Activated B cell treated with CpG ODN at 0.5 μM for 24 hours (primary cell): ENCODE measurements around the gene TMEM165. TPM values are rescaled to one million over a fixed set of nuclear protein-coding genes. Genes with fewer than 3 reads are reported as not detected.

Experiments used
- ATAC-seq: fragments of 200-7000 bp; cut with Tn5 transposase; one replicate; pipeline ENCODE4 v1.10.0; 2021; ENCODE audit warnings: low read depth, mild to moderate bottlenecking, moderate library complexity
- CTCF ChIA-PET: fragments of 350-600 bp; sonication (Branson Sonifier 250); formaldehyde crosslinking; loops from one replicate; lab custom pipeline; 2021; ENCODE audit warnings: antibody characterized with exemption; lab: Charles Lee
- POLR2A ChIA-PET: fragments of 350-600 bp; sonication (Branson Sonifier 250); formaldehyde crosslinking; loops from one replicate; lab custom pipeline; 2021; ENCODE audit warnings: antibody characterized with exemption; lab: Charles Lee
- DNase-seq: peaks from one replicate; pipeline ENCODE4 v3.0.0; 2022
- H3K27ac Mint-ChIP-seq: one replicate; pipeline ENCODE4 v1.8.0; 2020; ENCODE audit warnings: mixed read lengths
- H3K27me3 Mint-ChIP-seq: one replicate; pipeline ENCODE4 v1.8.0; 2021; ENCODE audit warnings: mixed read lengths
- H3K36me3 Mint-ChIP-seq: one replicate; pipeline ENCODE4 v1.8.0; 2021; ENCODE audit warnings: low read depth, mixed read lengths
- H3K4me1 Mint-ChIP-seq: one replicate; pipeline ENCODE4 v1.8.0; 2021; ENCODE audit warnings: mixed read lengths
- H3K4me3 Mint-ChIP-seq: one replicate; pipeline ENCODE4 v1.8.0; 2020; ENCODE audit warnings: mild to moderate bottlenecking, mixed read lengths
- H3K9me3 Mint-ChIP-seq: one replicate; pipeline ENCODE4 v1.8.0; 2020; ENCODE audit warnings: mixed read lengths
- CTCF ChIP-seq: fragments of 200-600 bp; IDR thresholded peaks from one replicate; pipeline ENCODE4 v1.8.0; 2022; ENCODE audit warnings: antibody characterized with exemption, mild to moderate bottlenecking
- intact Hi-C: fragments of 100-400 bp; cut with micrococcal nuclease; formaldehyde crosslinking; loops from one replicate; pipeline ENCODE4 v1.15.1; 2024
- total RNA-seq: library from RNA; stranded (reverse); gene quantifications from 2 replicates; pipeline ENCODE4 v1.2.3, GENCODE V29; 2022

TMEM165 gene
- total RNA-seq, 1 donor from 2014 or later: 90.2 TPM

- ATAC-seq (no peak), DNase-seq (no peak)
- Mint-ChIP-seq H3K9me3 (no peaks in the 10 kb centered on the region), H3K4me1 (no peaks in the 10 kb centered on the region), H3K36me3 (peaks cover 21% of the 10 kb centered on the region), H3K27me3 (no peaks in the 10 kb centered on the region), H3K4me3 (no peak overlapping the region), H3K27ac (no peak overlapping the region)
- intact Hi-C loops: no loop called here
- ChIA-PET POLR2A (no interaction called here), CTCF (no interaction called here)
- TF ChIP-seq CTCF: no peak
Measured at GRCh38 chr4:55458611-55459010, 62.9 kb downstream of the TMEM165 start.

GRCh38 chr4:55466001-55466400 lies 70.2 kb downstream of the TMEM165 start:
- peaks cover 39% of the 10 kb centered on the region for H3K36me3 Mint-ChIP-seq
- no peak for DNase-seq
- TF ChIP-seq CTCF: no peak
- peaks cover 6% of the 10 kb centered on the region for H3K9me3 Mint-ChIP-seq
- POLR2A ChIA-PET: no interaction called here
- H3K4me3 Mint-ChIP-seq: no peak overlapping the region
- intact Hi-C loops: no loop called here
- H3K27ac Mint-ChIP-seq: no peak overlapping the region
- H3K27me3 Mint-ChIP-seq: no peaks in the 10 kb centered on the region
- H3K4me1 Mint-ChIP-seq: no peaks in the 10 kb centered on the region
- no peak for ATAC-seq
- CTCF ChIA-PET: no interaction called here

DNA sequence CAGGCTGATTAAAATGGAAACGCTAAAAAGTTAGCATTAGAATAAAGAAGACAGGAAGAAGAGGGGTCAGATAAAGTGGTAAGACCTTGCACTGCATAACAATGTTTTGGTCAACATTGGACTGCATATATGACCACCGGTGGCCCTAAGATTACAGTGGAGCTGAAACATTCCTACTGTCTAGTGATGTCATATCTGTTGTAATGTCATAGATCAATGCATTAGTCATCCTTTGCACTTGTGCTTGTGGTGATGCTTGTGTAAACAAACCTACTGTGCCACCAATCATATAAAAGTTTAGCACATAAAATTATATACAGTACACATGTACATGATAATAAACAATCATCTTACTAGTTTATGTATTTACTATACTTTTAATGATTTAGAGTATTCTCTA lies 73.0 kb downstream of the TMEM165 start:
- CTCF ChIA-PET: no interaction called here

GRCh38 chr4:55469979-55470378 lies 74.2 kb downstream of the TMEM165 start:
- ChIA-PET POLR2A (no interaction called here), CTCF (no interaction called here)
- Mint-ChIP-seq H3K27me3 (no peaks in the 10 kb centered on the region), H3K9me3 (peaks cover 9% of the 10 kb centered on the region), H3K4me1 (no peaks in the 10 kb centered on the region), H3K36me3 (peaks cover 42% of the 10 kb centered on the region), H3K27ac (no peak overlapping the region), H3K4me3 (no peak overlapping the region)
- no peak for ATAC-seq
- intact Hi-C loops: no loop called here
- DNase-seq: no peak
- no peak for TF ChIP-seq CTCF

More for the DNA sequence above, 73.0 kb downstream of the TMEM165 start:
- intact Hi-C loops: no loop called here
- Mint-ChIP-seq H3K27me3 (no peaks in the 10 kb centered on the region), H3K4me1 (no peaks in the 10 kb centered on the region), H3K4me3 (no peak overlapping the region), H3K9me3 (peaks cover 6% of the 10 kb centered on the region), H3K27ac (no peak overlapping the region), H3K36me3 (peaks cover 40% of the 10 kb centered on the region)
- no peak for TF ChIP-seq CTCF
- ATAC-seq (no peak), DNase-seq (no peak)
- POLR2A ChIA-PET: no interaction called here

Other genes with a start within 250 kb of the TMEM165 start
- 4.5 and 5.7 TPM in 2 replicates for gene SRD5A3, start 49.7 kb upstream of the TMEM165 start, total RNA-seq
- 10.4 and 12.9 TPM in 2 replicates for gene CLOCK, start 151.0 kb downstream of the TMEM165 start, total RNA-seq
- not detected in 2 replicates for gene PDCL2, start 196.3 kb downstream of the TMEM165 start, total RNA-seq
- gene NMU, start 240.3 kb downstream of the TMEM165 start, total RNA-seq: not detected in 2 replicates